ENCODE data around the gene EFNA5. TPM values are rescaled to one million over a fixed set of nuclear protein-coding genes. Genes with fewer than 3 reads are reported as not detected.

The EFNA5 gene
- total RNA-seq, 6 experiments from 2014 or later, result 0.26 TPM; not detected in 5

- Mint-ChIP-seq H3K9me3 (no peaks in the 10 kb centered on the region), H3K27me3 (ENCODE audit: insufficient read depth) (peaks cover 3% of the 10 kb centered on the region; the same call in 1 of the 2 replicates), H3K4me1 (ENCODE audit: low read depth) (peaks cover 13% of the 10 kb centered on the region), H3K36me3 (ENCODE audit: low read depth) (no peaks in the 10 kb centered on the region), H3K4me3 (no peak overlapping the region), H3K27ac (no peak overlapping the region)
- no peak for DNase-seq
- TF ChIP-seq, protein P1, sequence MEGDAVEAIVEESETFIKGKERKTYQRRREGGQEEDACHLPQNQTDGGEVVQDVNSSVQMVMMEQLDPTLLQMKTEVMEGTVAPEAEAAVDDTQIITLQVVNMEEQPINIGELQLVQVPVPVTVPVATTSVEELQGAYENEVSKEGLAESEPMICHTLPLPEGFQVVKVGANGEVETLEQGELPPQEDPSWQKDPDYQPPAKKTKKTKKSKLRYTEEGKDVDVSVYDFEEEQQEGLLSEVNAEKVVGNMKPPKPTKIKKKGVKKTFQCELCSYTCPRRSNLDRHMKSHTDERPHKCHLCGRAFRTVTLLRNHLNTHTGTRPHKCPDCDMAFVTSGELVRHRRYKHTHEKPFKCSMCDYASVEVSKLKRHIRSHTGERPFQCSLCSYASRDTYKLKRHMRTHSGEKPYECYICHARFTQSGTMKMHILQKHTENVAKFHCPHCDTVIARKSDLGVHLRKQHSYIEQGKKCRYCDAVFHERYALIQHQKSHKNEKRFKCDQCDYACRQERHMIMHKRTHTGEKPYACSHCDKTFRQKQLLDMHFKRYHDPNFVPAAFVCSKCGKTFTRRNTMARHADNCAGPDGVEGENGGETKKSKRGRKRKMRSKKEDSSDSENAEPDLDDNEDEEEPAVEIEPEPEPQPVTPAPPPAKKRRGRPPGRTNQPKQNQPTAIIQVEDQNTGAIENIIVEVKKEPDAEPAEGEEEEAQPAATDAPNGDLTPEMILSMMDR (IDR thresholded peaks at IDR 0.05), result no peak
Observed at GRCh38 chr5:107538805-107539445, 131.8 kb downstream of the EFNA5 start.

DNA sequence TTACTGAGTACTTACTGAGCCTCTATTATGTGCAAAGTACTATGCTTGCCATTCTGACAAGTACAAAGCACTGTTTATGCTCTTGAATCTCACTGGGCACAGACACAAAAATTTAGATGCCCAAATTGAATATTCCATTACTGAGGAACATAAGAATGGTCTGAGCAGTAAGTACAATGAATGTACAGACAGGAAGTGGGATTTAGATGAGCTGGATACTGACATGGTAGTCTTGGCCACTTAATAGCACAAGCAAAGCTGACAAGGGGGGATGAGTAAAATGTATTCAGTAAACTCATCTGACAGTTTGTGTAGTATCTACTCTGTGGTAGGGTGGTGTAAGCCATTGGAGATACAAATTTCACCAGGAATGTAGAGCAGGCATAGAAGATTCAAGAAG is 132.4 kb downstream of the EFNA5 start:
- no peak for DNase-seq
- TF ChIP-seq, protein P1 (IDR thresholded peaks at IDR 0.05), result no peak
- no peak overlapping the region for H3K27ac Mint-ChIP-seq
- H3K4me1 Mint-ChIP-seq (ENCODE audit: low read depth), result peaks cover 13% of the 10 kb centered on the region
- no peaks in the 10 kb centered on the region for H3K36me3 Mint-ChIP-seq (ENCODE audit: low read depth)
- H3K9me3 Mint-ChIP-seq, result no peaks in the 10 kb centered on the region
- H3K27me3 Mint-ChIP-seq (ENCODE audit: insufficient read depth), result 0 out of 2 replicates have a peak, but pooled peaks cover 2% of the 10 kb centered on the region
- no peak overlapping the region for H3K4me3 Mint-ChIP-seq

DNA sequence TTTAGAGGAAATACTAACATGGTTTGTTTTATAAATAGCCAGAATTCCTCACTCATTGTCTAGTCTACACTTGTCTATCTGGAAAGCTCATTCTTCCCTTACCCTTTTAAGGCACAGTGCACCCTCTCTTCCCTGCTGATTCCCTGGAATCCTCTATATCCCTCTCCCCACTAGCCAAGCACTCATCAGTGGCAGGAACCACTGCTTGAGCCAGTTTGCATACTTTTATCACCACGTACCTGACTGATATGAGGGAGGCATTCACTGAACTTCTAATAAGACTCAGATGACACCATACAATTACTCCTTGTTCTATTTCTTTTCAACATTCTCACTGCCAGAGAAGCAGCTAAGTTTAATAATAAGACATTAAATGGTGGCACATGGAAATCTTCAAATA is 134.9 kb downstream of the EFNA5 start:
- Mint-ChIP-seq H3K27me3 (ENCODE audit: insufficient read depth) (peaks cover 3% of the 10 kb centered on the region; the same call in 1 of the 2 replicates), H3K4me3 (no peak overlapping the region), H3K36me3 (ENCODE audit: low read depth) (no peaks in the 10 kb centered on the region), H3K4me1 (ENCODE audit: low read depth) (no peaks in the 10 kb centered on the region), H3K9me3 (no peaks in the 10 kb centered on the region), H3K27ac (no peak overlapping the region)
- DNase-seq, result no peak
- TF ChIP-seq, protein P1 (IDR thresholded peaks at IDR 0.05), result no peak

- Mint-ChIP-seq H3K27ac (no peak overlapping the region), H3K9me3 (no peaks in the 10 kb centered on the region), H3K4me3 (no peak overlapping the region), H3K36me3 (ENCODE audit: low read depth) (no peaks in the 10 kb centered on the region), H3K4me1 (ENCODE audit: low read depth) (no peaks in the 10 kb centered on the region), H3K27me3 (ENCODE audit: insufficient read depth) (peaks cover 3% of the 10 kb centered on the region; the same call in 1 of the 2 replicates)
- TF ChIP-seq, protein P1 (IDR thresholded peaks at IDR 0.05), result no peak
- no peak for DNase-seq
Observed at GRCh38 chr5:107533910-107534876, 136.5 kb downstream of the EFNA5 start.

- H3K27ac Mint-ChIP-seq, result no peak overlapping the region
- peaks cover 3% of the 10 kb centered on the region; the same call in 1 of the 2 replicates for H3K27me3 Mint-ChIP-seq (ENCODE audit: insufficient read depth)
- H3K4me1 Mint-ChIP-seq (ENCODE audit: low read depth), result no peaks in the 10 kb centered on the region
- H3K36me3 Mint-ChIP-seq (ENCODE audit: low read depth), result no peaks in the 10 kb centered on the region
- TF ChIP-seq, protein P1 (IDR thresholded peaks at IDR 0.05), result no peak
- no peaks in the 10 kb centered on the region; the same call in 1 of the 2 replicates for H3K9me3 Mint-ChIP-seq
- no peak overlapping the region for H3K4me3 Mint-ChIP-seq
- DNase-seq, result no peak
Observed at GRCh38 chr5:107532916-107533315, 137.8 kb downstream of the EFNA5 start.
